ENCODE results near the gene PCIF1.
A peak's percentile ranks its signal among the peaks of the same experiment; 100 is the strongest.
"Not testable (repeated sequence)": the region's sequence is repeated elsewhere in the genome, so short reads cannot be mapped to it uniquely, and the experiment has no call there.

Gene PCIF1

GRCh38 chr20:45919542-45920399 lies 14.7 kb upstream of the PCIF1 start:
- no peak overlapping the region for H3K4me3 ChIP-seq (ENCODE audit: low read length)
- no peak for DNase-seq (ENCODE audit: low read depth, low spot score)

- DNase-seq (ENCODE audit: low read depth, low spot score), result no peak
- H3K4me3 ChIP-seq (ENCODE audit: low read length), result no peak overlapping the region
Observed at GRCh38 chr20:45920462-45921336, 13.8 kb upstream of the PCIF1 start.

GRCh38 chr20:45921337-45922189 lies 12.9 kb upstream of the PCIF1 start:
- DNase-seq (ENCODE audit: low read depth, low spot score), result no peak
- no peak overlapping the region for H3K4me3 ChIP-seq (ENCODE audit: low read length)

- no peak for DNase-seq (ENCODE audit: low read depth, low spot score)
- no peak overlapping the region for H3K4me3 ChIP-seq (ENCODE audit: low read length)
Observed at GRCh38 chr20:45924391-45925261, 9.9 kb upstream of the PCIF1 start.

- DNase-seq (ENCODE audit: low read depth, low spot score), result no peak
Observed at GRCh38 chr20:45925821-45926506, 8.5 kb upstream of the PCIF1 start.

GRCh38 chr20:45926731-45927070 lies 7.8 kb upstream of the PCIF1 start:
- H3K4me3 ChIP-seq (ENCODE audit: low read length), result no peak overlapping the region
- no peak for DNase-seq (ENCODE audit: low read depth, low spot score)

More at GRCh38 chr20:45925821-45926506, 8.5 kb upstream of the PCIF1 start:
- no peak overlapping the region for H3K4me3 ChIP-seq (ENCODE audit: low read length)

GRCh38 chr20:45927071-45927878 lies 7.2 kb upstream of the PCIF1 start:
- H3K4me3 ChIP-seq (ENCODE audit: low read length), result no peak overlapping the region
- no peak for DNase-seq (ENCODE audit: low read depth, low spot score)

GRCh38 chr20:45931680-45932079 lies 2.8 kb upstream of the PCIF1 start:
- H3K4me3 ChIP-seq (ENCODE audit: low read length); DNase-seq (ENCODE audit: low read depth, low spot score): not testable (repeated sequence)

GRCh38 chr20:45933266-45934045 lies 1.0 kb upstream of the PCIF1 start:
- peak overlapping the region; percentile 90 for H3K4me3 ChIP-seq (ENCODE audit: low read length)
- DNase-seq (ENCODE audit: low read depth, low spot score), result peak; percentile 71

- peak overlapping the region; percentile 90 for H3K4me3 ChIP-seq (ENCODE audit: low read length)
- peak; percentile 68 for DNase-seq (ENCODE audit: low read depth, low spot score)
Observed at GRCh38 chr20:45934046-45934585, 367 bp upstream of the PCIF1 start.

GRCh38 chr20:45935416-45936046 lies 1.0 kb downstream of the PCIF1 start:
- no peak for DNase-seq (ENCODE audit: low read depth, low spot score)
- peak overlapping the region; percentile 90 for H3K4me3 ChIP-seq (ENCODE audit: low read length)

GRCh38 chr20:45937765-45938164 lies 3.3 kb downstream of the PCIF1 start:
- DNase-seq (ENCODE audit: low read depth, low spot score), result peak; percentile 22
- H3K4me3 ChIP-seq (ENCODE audit: low read length), result no peak overlapping the region

- no peak for DNase-seq (ENCODE audit: low read depth, low spot score)
- H3K4me3 ChIP-seq (ENCODE audit: low read length), result no peak overlapping the region
Observed at GRCh38 chr20:45938727-45939438, 4.4 kb downstream of the PCIF1 start.

- no peak for DNase-seq (ENCODE audit: low read depth, low spot score)
Observed at GRCh38 chr20:45940053-45940452, 5.6 kb downstream of the PCIF1 start.

GRCh38 chr20:45940469-45940868 lies 6.0 kb downstream of the PCIF1 start:
- no peak for DNase-seq (ENCODE audit: low read depth, low spot score)
- no peak overlapping the region for H3K4me3 ChIP-seq (ENCODE audit: low read length)

More at GRCh38 chr20:45940053-45940452, 5.6 kb downstream of the PCIF1 start:
- H3K4me3 ChIP-seq (ENCODE audit: low read length), result no peak overlapping the region

Measured in Jurkat, Clone E6-1 (cell line).